PC-3 (cell line): ENCODE data around the gene UTF1.

Experiments used
- CTCF ChIP-seq: fragments of 300-600 bp; sonication (generic); conservative IDR thresholded peaks from 2 replicates; pipeline ENCODE4 v1.5.1; 2017; ENCODE audit warnings: antibody characterized with exemption, low read depth, mild to moderate bottlenecking, low read length
- EZH2 ChIP-seq: fragments of 300-600 bp; sonication (generic); IDR thresholded peaks from one replicate; pipeline ENCODE4 v1.6.1; 2017; ENCODE audit warnings: antibody characterized with exemption, mild to moderate bottlenecking, low read length; ENCODE audit not compliant: unreplicated experiment
- EZH2phosphoT487 ChIP-seq: fragments of 300-600 bp; sonication (generic); IDR thresholded peaks from 2 replicates; pipeline ENCODE4 v1.6.1; 2018; ENCODE audit warnings: mild to moderate bottlenecking, antibody characterized with exemption, low read length, borderline replicate concordance

DNA sequence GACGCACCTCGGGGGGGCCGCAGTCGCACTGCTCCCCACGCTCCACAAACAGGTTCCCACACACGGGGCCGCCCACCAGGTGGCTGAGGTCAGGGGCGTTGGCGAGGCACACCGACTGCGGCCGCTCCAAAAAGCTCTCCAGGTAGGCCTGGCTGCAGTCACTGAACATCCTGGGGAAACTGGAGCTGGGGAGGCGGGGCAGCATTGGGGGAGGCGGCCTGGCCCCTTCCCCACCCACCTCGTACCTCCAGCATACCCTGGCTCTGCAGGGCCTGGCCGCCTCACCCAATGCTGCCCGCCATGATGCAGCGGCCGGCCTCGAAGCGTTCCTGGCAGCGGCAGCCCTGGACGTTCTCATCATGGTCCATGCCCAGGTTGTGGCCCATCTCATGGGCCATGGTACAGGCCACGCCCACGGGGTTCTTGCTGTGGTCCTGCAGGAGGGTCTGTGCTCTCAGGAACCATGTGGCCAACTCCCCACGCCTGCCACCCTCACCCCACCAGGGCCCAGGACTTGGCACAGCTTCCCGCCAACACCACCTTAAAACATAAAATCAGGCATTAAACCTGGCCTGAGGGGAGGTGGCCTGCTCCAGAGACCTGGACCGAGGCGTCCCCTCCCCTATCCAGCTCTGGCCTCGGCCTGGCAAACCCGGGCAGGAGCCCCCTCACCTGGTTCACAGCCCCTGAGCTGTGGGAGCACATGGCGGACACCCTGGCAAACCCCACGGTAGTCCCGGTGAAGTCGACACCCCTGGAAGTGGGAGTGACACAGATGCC lies 41.7 kb downstream of the UTF1 start:
- TF ChIP-seq CTCF (no peak), EZH2phosphoT487 (no peak), EZH2 (no peak)
